Activated T-helper 17 cell treated with anti-CD3 and anti-CD28 coated beads, Interleukin-2, amount 50 U/mL, for 72 hours (primary cell): ENCODE measurements around the gene CLDN5. TPM values are rescaled to one million over a fixed set of nuclear protein-coding genes. Genes with fewer than 3 reads are reported as not detected.

Experiments used
- ATAC-seq: fragments of 150-1000 bp; cut with Tn5 transposase; replicated peaks from 2 replicates; pipeline ENCODE4 v1.10.0; 2021; ENCODE audit warnings: mild to moderate bottlenecking, moderate library complexity
- H3K27ac Mint-ChIP-seq: one replicate; pipeline ENCODE4 v1.8.0; 2022; ENCODE audit warnings: mixed read lengths
- H3K27me3 Mint-ChIP-seq: one replicate; pipeline ENCODE4 v1.8.0; 2022; ENCODE audit warnings: mixed read lengths
- H3K36me3 Mint-ChIP-seq: one replicate; pipeline ENCODE4 v1.8.0; 2022; ENCODE audit warnings: low read depth, mild to moderate bottlenecking, mixed read lengths
- H3K4me1 Mint-ChIP-seq: one replicate; pipeline ENCODE4 v1.8.0; 2022; ENCODE audit warnings: mixed read lengths
- H3K4me3 Mint-ChIP-seq: one replicate; pipeline ENCODE4 v1.8.0; 2022; ENCODE audit warnings: mild to moderate bottlenecking, mixed read lengths
- H3K9me3 Mint-ChIP-seq: one replicate; pipeline ENCODE4 v1.8.0; 2022; ENCODE audit warnings: mixed read lengths
- total RNA-seq, 2 donors: library from RNA; stranded (reverse); gene quantifications; one replicate each; pipeline ENCODE4 v1.2.3, GENCODE V29; 2022

The CLDN5 gene
- total RNA-seq, 2 donors from 2014 or later, result 0.13 TPM; not detected in 1

GRCh38 chr22:19522190-19522880 lies 1.9 kb downstream of the CLDN5 start:
- Mint-ChIP-seq H3K27me3 (peaks cover 17% of the 10 kb centered on the region), H3K4me1 (no peaks in the 10 kb centered on the region), H3K27ac (no peak overlapping the region), H3K4me3 (peak overlapping the region; percentile 45), H3K36me3 (peaks cover 5% of the 10 kb centered on the region), H3K9me3 (no peaks in the 10 kb centered on the region)
- ATAC-seq, result no peak

- Mint-ChIP-seq H3K36me3 (peaks cover 7% of the 10 kb centered on the region), H3K27ac (no peak overlapping the region), H3K4me1 (no peaks in the 10 kb centered on the region), H3K27me3 (peaks cover 7% of the 10 kb centered on the region), H3K9me3 (no peaks in the 10 kb centered on the region), H3K4me3 (no peak overlapping the region)
- ATAC-seq, result no peak
Observed at GRCh38 chr22:19520566-19521305, 3.5 kb downstream of the CLDN5 start.

- H3K4me1 Mint-ChIP-seq, result no peaks in the 10 kb centered on the region
- no peak overlapping the region for H3K4me3 Mint-ChIP-seq
- peaks cover 15% of the 10 kb centered on the region for H3K36me3 Mint-ChIP-seq
- no peak for ATAC-seq
- H3K27ac Mint-ChIP-seq, result no peak overlapping the region
- H3K27me3 Mint-ChIP-seq, result peaks cover 4% of the 10 kb centered on the region
- no peaks in the 10 kb centered on the region for H3K9me3 Mint-ChIP-seq
Observed at GRCh38 chr22:19520007-19520406, 4.2 kb downstream of the CLDN5 start.

- H3K9me3 Mint-ChIP-seq, result no peaks in the 10 kb centered on the region
- ATAC-seq, result no peak
- no peaks in the 10 kb centered on the region for H3K27me3 Mint-ChIP-seq
- H3K4me3 Mint-ChIP-seq, result no peak overlapping the region
- H3K36me3 Mint-ChIP-seq, result peaks cover 17% of the 10 kb centered on the region
- no peaks in the 10 kb centered on the region for H3K4me1 Mint-ChIP-seq
- H3K27ac Mint-ChIP-seq, result no peak overlapping the region
Observed at GRCh38 chr22:19519041-19519926, 4.9 kb downstream of the CLDN5 start.

- H3K4me1 Mint-ChIP-seq, result no peaks in the 10 kb centered on the region
- no peak overlapping the region for H3K4me3 Mint-ChIP-seq
- no peak overlapping the region for H3K27ac Mint-ChIP-seq
- H3K36me3 Mint-ChIP-seq, result peaks cover 24% of the 10 kb centered on the region
- no peak for ATAC-seq
- no peaks in the 10 kb centered on the region for H3K27me3 Mint-ChIP-seq
- H3K9me3 Mint-ChIP-seq, result no peaks in the 10 kb centered on the region
Observed at GRCh38 chr22:19518635-19519034, 5.6 kb downstream of the CLDN5 start.

GRCh38 chr22:19517919-19518611 lies 6.1 kb downstream of the CLDN5 start:
- H3K36me3 Mint-ChIP-seq, result peaks cover 30% of the 10 kb centered on the region
- H3K27ac Mint-ChIP-seq, result no peak overlapping the region
- H3K4me3 Mint-ChIP-seq, result no peak overlapping the region
- H3K4me1 Mint-ChIP-seq, result no peaks in the 10 kb centered on the region
- no peak for ATAC-seq
- no peaks in the 10 kb centered on the region for H3K9me3 Mint-ChIP-seq
- H3K27me3 Mint-ChIP-seq, result no peaks in the 10 kb centered on the region

GRCh38 chr22:19517171-19517500 lies 7.1 kb downstream of the CLDN5 start:
- H3K9me3 Mint-ChIP-seq, result no peaks in the 10 kb centered on the region
- no peak for ATAC-seq
- H3K4me1 Mint-ChIP-seq, result no peaks in the 10 kb centered on the region
- no peak overlapping the region for H3K4me3 Mint-ChIP-seq
- H3K27me3 Mint-ChIP-seq, result no peaks in the 10 kb centered on the region
- H3K27ac Mint-ChIP-seq, result no peak overlapping the region
- H3K36me3 Mint-ChIP-seq, result peaks cover 39% of the 10 kb centered on the region

GRCh38 chr22:19516378-19517170 lies 7.6 kb downstream of the CLDN5 start:
- H3K27ac Mint-ChIP-seq, result no peak overlapping the region
- no peak overlapping the region for H3K4me3 Mint-ChIP-seq
- no peaks in the 10 kb centered on the region for H3K27me3 Mint-ChIP-seq
- no peak for ATAC-seq
- no peaks in the 10 kb centered on the region for H3K9me3 Mint-ChIP-seq
- peaks cover 44% of the 10 kb centered on the region for H3K36me3 Mint-ChIP-seq
- no peaks in the 10 kb centered on the region for H3K4me1 Mint-ChIP-seq

- no peak overlapping the region for H3K4me3 Mint-ChIP-seq
Observed at GRCh38 chr22:19515654-19516377, 8.4 kb downstream of the CLDN5 start.

GRCh38 chr22:19514831-19515565 lies 9.2 kb downstream of the CLDN5 start:
- no peak overlapping the region for H3K27ac Mint-ChIP-seq
- no peaks in the 10 kb centered on the region for H3K9me3 Mint-ChIP-seq
- ATAC-seq, result no peak

More at GRCh38 chr22:19515654-19516377, 8.4 kb downstream of the CLDN5 start:
- Mint-ChIP-seq H3K27ac (no peak overlapping the region), H3K4me1 (no peaks in the 10 kb centered on the region), H3K9me3 (no peaks in the 10 kb centered on the region), H3K27me3 (no peaks in the 10 kb centered on the region), H3K36me3 (peaks cover 52% of the 10 kb centered on the region)
- no peak for ATAC-seq

GRCh38 chr22:19513823-19514222 lies 10.4 kb downstream of the CLDN5 start:
- peaks cover 61% of the 10 kb centered on the region for H3K36me3 Mint-ChIP-seq
- no peak overlapping the region for H3K4me3 Mint-ChIP-seq
- H3K27ac Mint-ChIP-seq, result no peak overlapping the region
- H3K9me3 Mint-ChIP-seq, result no peaks in the 10 kb centered on the region
- no peaks in the 10 kb centered on the region for H3K4me1 Mint-ChIP-seq
- ATAC-seq, result no peak
- no peaks in the 10 kb centered on the region for H3K27me3 Mint-ChIP-seq

More at GRCh38 chr22:19514831-19515565, 9.2 kb downstream of the CLDN5 start:
- Mint-ChIP-seq H3K36me3 (peaks cover 52% of the 10 kb centered on the region), H3K27me3 (no peaks in the 10 kb centered on the region), H3K4me3 (no peak overlapping the region), H3K4me1 (no peaks in the 10 kb centered on the region)

- H3K9me3 Mint-ChIP-seq, result no peaks in the 10 kb centered on the region
- H3K27me3 Mint-ChIP-seq, result no peaks in the 10 kb centered on the region
- peaks cover 3% of the 10 kb centered on the region for H3K4me1 Mint-ChIP-seq
- ATAC-seq, result no peak
- no peak overlapping the region for H3K27ac Mint-ChIP-seq
- no peak overlapping the region for H3K4me3 Mint-ChIP-seq
- H3K36me3 Mint-ChIP-seq, result peaks cover 79% of the 10 kb centered on the region
Observed at GRCh38 chr22:19510919-19511341, 13.3 kb downstream of the CLDN5 start.
